KBM-7 (cell line): ENCODE measurements around the gene ASMT.
A peak's percentile ranks its signal among the peaks of the same experiment; 100 is the strongest.
"Not testable (repeated sequence)": the region's sequence is repeated elsewhere in the genome, so short reads cannot be mapped to it uniquely, and the experiment has no call there.

Source experiments
- DNase-seq: peaks from one replicate; pipeline ENCODE4 v3.0.0-alpha.2; 2015
- in situ Hi-C: fragments of 300-500 bp; cut with MboI; formaldehyde crosslinking; loops from 2 replicates; pipeline ENCODE4 v1.14.3; 2020; ENCODE audit warnings: low sequenced_read_pairs, low pct_unique_long_range_greater_than_20kb, mixed read lengths

Gene ASMT

GRCh38 chrX:1624158-1624860 lies 9.4 kb downstream of the ASMT start:
- DNase-seq, in situ Hi-C loops: not testable (repeated sequence)

DNA sequence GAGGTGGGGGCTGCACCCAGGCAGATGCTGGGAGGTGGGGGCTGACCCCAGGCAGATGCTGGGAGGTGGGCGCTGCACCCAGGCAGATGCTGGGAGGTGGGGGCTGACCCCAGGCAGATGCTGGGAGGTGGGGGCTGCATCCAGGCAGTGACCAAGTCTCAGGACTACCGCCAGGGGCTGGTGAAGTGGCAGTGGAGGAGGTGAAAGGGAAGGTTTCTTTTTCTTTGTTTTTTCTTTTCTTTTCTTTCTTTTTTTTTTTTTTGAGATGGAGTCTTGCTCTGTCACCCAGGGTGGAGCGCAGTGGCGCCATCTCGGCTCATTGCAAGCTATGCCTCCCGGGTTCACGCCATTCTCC lies 10.0 kb downstream of the ASMT start:
- DNase-seq, in situ Hi-C loops: not testable (repeated sequence)

DNA sequence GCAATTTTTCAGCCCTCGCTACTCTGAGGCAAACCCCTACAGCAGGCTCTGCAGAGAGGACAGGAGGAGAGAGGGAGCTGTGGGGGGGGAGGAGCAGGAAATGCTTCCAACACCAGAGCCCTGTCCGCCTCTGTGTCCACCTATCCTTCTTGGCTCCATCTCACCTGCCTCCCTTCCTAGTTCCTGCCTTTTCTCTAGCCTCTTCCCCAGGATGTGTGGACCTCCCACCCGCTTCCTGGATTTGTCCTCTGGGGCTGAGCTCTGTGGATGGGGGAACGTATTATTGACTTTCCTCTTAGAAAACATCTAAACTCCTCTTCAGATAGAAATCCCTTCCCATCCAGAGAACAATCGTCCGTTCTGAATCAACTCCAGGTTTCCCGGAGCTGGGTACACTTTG lies 14.4 kb downstream of the ASMT start:
- no peak for DNase-seq

GRCh38 chrX:1646009-1646408 lies 31.1 kb downstream of the ASMT start:
- DNase-seq: no peak
- in situ Hi-C loops: no loop called here

More for the DNA sequence above, 14.4 kb downstream of the ASMT start:
- in situ Hi-C loops: no loop called here

DNA sequence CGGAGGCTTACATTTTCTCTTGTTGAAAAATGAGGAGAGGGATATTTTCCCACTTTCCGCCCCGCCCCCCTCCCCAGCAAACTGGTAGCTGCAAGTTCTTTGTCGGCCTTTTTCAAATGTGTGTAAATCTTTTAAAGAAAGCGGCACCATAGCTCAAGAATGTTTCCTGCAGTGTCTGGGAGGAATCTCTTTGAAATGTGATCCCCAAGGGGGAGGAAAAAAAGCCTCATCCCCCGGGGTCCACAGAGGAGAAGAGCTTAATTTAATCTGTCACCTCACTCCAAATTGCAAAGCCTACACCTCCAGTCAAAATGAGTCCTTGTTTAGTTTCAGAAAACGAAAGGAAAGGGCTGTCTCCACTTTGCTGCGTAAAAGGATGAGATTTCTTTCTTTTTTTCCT lies 34.8 kb downstream of the ASMT start:
- in situ Hi-C loops: no loop called here

GRCh38 chrX:1652011-1652811 lies 37.4 kb downstream of the ASMT start:
- in situ Hi-C loops: not testable (repeated sequence)
- DNase-seq: peak; percentile 94

More for the DNA sequence above, 34.8 kb downstream of the ASMT start:
- no peak for DNase-seq

GRCh38 chrX:1656379-1656778 lies 41.5 kb downstream of the ASMT start:
- in situ Hi-C loops: no loop called here

DNA sequence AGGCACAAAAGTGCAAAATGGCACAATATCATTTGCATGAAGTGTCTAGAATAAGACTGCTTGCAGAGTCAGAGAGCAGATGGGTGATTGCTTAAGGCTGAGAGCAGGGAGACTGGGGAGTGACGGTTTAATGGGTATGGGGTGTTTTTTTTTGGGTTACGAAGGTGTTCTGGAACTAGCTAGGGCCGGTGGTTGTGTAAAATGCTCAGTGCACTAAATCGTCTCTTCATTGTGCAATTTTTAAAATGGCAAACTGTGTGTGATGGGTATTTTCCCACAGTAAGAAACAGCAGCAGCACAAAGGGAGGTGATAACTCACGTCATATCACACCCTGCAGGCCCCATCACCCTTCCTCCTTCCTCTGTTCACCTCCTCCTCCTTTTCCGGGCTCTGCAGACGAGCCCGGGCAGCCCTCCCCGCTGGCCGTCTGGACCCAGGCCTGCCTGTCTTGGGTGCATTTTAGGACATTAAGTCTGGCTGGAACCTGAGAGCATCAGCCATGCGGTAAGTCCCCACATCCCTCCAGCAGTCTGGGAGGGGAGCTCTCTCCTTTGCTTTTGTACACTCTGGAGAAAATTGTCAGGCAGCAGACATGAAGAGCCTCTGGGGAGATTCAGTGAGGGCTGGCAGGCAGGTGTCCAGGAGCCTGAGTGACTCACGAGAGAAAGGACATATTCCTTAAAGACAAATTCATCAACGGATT lies 42.7 kb downstream of the ASMT start:
- in situ Hi-C loops: no loop called here
- peak; percentile 99 for DNase-seq

More at GRCh38 chrX:1656379-1656778, 41.5 kb downstream of the ASMT start:
- DNase-seq: no peak

GRCh38 chrX:1658071-1658491 lies 43.2 kb downstream of the ASMT start:
- in situ Hi-C loops: no loop called here
- peak; percentile 79 for DNase-seq

- in situ Hi-C loops: loop anchor here (10.0 kb wide), 1 partner anchor 935 kb away; no protein-coding TSS in a partner anchor
- DNase-seq: no peak
Measured at GRCh38 chrX:1659664-1660461, 45.0 kb downstream of the ASMT start.

GRCh38 chrX:1661048-1661921 lies 46.4 kb downstream of the ASMT start:
- in situ Hi-C loops: loop anchor here (10.0 kb wide), 1 partner anchor 934 kb away; no protein-coding TSS in a partner anchor
- peak; percentile 92 for DNase-seq

DNA sequence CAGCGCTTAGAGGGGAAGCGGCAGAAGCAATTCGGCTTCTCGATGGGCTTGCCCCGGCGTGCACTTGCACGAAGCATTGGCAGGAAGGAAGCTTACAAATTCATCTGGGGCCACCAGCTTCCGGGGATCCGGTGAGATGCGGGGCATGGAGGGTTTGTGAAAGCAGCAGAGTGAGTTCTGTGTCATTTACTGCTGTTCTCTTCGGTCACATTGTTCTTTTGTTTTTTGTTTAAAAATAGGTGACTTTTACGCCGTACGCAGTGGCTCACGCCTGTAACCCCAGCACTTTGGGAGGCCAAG lies 47.0 kb downstream of the ASMT start:
- in situ Hi-C loops: loop anchor here (10.0 kb wide), 1 partner anchor 933 kb away; no protein-coding TSS in a partner anchor
- DNase-seq: no peak

DNA sequence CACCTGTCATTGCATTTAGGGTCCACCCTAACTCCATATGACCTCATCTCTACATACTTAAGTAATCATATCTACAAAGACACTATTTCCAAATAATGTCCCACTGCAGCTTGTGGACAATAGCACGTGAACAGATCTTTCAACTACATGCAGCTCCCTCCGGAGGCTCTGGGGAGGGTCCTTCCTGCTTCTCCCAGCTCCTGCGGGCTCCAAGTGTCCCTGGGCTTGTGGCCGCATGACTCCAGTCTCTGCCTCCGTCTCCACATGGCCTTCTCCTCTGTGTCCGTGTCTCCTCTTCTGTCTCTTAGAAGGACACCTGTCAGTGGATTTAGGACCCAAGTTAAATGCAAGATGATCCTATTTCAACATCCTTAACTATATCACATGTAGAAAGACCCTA lies 52.7 kb downstream of the ASMT start:
- no peak for DNase-seq
- in situ Hi-C loops: loop anchor here (10.0 kb wide), 1 partner anchor 927 kb away; no protein-coding TSS in a partner anchor

- peak; percentile 90 for DNase-seq
- in situ Hi-C loops: no loop called here
Measured at GRCh38 chrX:1673337-1673736, 58.5 kb downstream of the ASMT start.

DNA sequence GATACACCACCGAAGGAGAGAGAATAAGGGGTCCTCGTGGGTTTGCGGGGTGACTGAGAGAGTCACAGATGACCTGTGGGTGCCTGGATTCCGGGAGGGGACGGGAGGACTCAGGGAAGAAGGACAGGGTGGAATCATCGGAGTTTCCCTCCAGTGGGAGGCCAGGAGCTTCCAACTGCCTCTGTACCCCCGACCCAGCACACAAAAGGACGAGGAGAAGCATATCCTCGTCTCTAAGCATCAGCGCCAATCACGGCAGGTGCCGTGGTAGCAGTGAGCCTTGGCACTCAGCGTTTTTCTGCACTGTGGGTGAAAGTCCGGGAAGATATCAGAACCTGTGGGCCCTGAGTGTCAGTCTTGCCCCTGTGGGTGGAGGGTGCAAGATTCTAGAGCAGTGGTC lies 62.0 kb downstream of the ASMT start:
- DNase-seq: no peak
- in situ Hi-C loops: no loop called here

GRCh38 chrX:1679238-1679637 lies 64.4 kb downstream of the ASMT start:
- peak; percentile 50 for DNase-seq
- in situ Hi-C loops: no loop called here

GRCh38 chrX:1681439-1681838 lies 66.6 kb downstream of the ASMT start:
- DNase-seq: no peak
- in situ Hi-C loops: no loop called here

- DNase-seq, in situ Hi-C loops: not testable (repeated sequence)
Measured at GRCh38 chrX:1681856-1682255, 67.0 kb downstream of the ASMT start.
